IMR-90 (cell line): ENCODE results near the gene TTC3. TPM values are rescaled to one million over a fixed set of nuclear protein-coding genes. Genes with fewer than 3 reads are reported as not detected.

ENCODE experiments used
- ATAC-seq: fragments of 200-7000 bp; cut with Tn5 transposase; 2 replicates; pipeline ENCODE4 v1.9.1; 2020; ENCODE audit warnings: low read depth, mild to moderate bottlenecking, moderate library complexity
- BruUV-seq: library from RNA; stranded (reverse); fragments of 400-500 nt; replicated peaks from 2 replicates; lab custom pipeline; 2021; lab: Mats Ljungman, UMichigan
- CTCF ChIA-PET: fragments of 300-600 bp; formaldehyde crosslinking; extraction: SDS; loops from one replicate; lab custom pipeline; 2021; ENCODE audit warnings: antibody characterized with exemption; lab: Yijun Ruan, JAX
- POLR2A ChIA-PET: fragments of 300-600 bp; sonication (Branson Sonifier 250); formaldehyde crosslinking; loops from one replicate; lab custom pipeline; 2022; ENCODE audit warnings: antibody characterized with exemption; ENCODE audit not compliant: unreplicated experiment; lab: Charles Lee
- DNase-seq: peaks from one replicate; pipeline ENCODE4 v3.0.0; 2013
- H2AFZ ChIP-seq: replicated peaks from 2 replicates; pipeline ENCODE3; 2013; ENCODE audit warnings: low read length, mild to moderate bottlenecking; ENCODE audit not compliant: poor library complexity
- H2AK5ac ChIP-seq: 2 replicates; pipeline ENCODE4 v1.6.1; 2013; ENCODE audit warnings: low read depth, low read length, inconsistent platforms
- H2AK9ac ChIP-seq: replicated peaks from 2 replicates; pipeline ENCODE3; 2013; ENCODE audit warnings: mild to moderate bottlenecking, low read depth, low read length, moderate library complexity; ENCODE audit not compliant: poor library complexity
- H2BK120ac ChIP-seq: 2 replicates; pipeline ENCODE4 v1.6.1; 2013; ENCODE audit warnings: low read depth, low read length, inconsistent platforms
- H2BK15ac ChIP-seq: 3 replicates; pipeline ENCODE4 v1.6.1; 2013; ENCODE audit warnings: low read depth, low read length, inconsistent platforms
- H2BK20ac ChIP-seq: 2 replicates; pipeline ENCODE4 v1.6.1; 2013; ENCODE audit warnings: low read depth, mild to moderate bottlenecking, inconsistent platforms, low read length, moderate library complexity
- H2BK5ac ChIP-seq: 2 replicates; pipeline ENCODE4 v1.6.1; 2013; ENCODE audit warnings: mild to moderate bottlenecking, low read depth, low read length, inconsistent platforms; ENCODE audit not compliant: poor library complexity, severe bottlenecking
- H3K14ac ChIP-seq: replicated peaks from 2 replicates; pipeline ENCODE4 v1.6.1; 2013; ENCODE audit warnings: low read depth, low read length, inconsistent platforms
- H3K18ac ChIP-seq: 2 replicates; pipeline ENCODE4 v1.6.1; 2013; ENCODE audit warnings: low read depth, low read length, control low read depth
- H3K23ac ChIP-seq: 2 replicates; pipeline ENCODE4 v1.6.1; 2013; ENCODE audit warnings: low read depth, low read length, inconsistent platforms
- H3K27ac ChIP-seq: 2 replicates; pipeline ENCODE4 v1.5.1; 2013; ENCODE audit warnings: mild to moderate bottlenecking, control low read depth, low read length; ENCODE audit not compliant: insufficient read depth
- H3K27me3 ChIP-seq: 2 replicates; pipeline ENCODE4 v1.6.1; 2013; ENCODE audit warnings: low read length; ENCODE audit not compliant: control insufficient read depth, insufficient read depth
- H3K36me3 ChIP-seq: 2 replicates; pipeline ENCODE4 v1.6.1; 2013; ENCODE audit warnings: low read length, mixed read lengths; ENCODE audit not compliant: control insufficient read depth, insufficient read depth
- H3K4ac ChIP-seq: 2 replicates; pipeline ENCODE4 v1.6.1; 2013; ENCODE audit warnings: low read depth, low read length, inconsistent platforms
- H3K4me1 ChIP-seq: 2 replicates; pipeline ENCODE4 v1.6.1; 2013; ENCODE audit warnings: low read length, mixed read lengths; ENCODE audit not compliant: control insufficient read depth, insufficient read depth
- H3K4me2 ChIP-seq: 2 replicates; pipeline ENCODE4 v1.6.1; 2013; ENCODE audit warnings: low read depth, mild to moderate bottlenecking, control low read depth, low read length, moderate library complexity
- H3K4me3 ChIP-seq: 2 replicates; pipeline ENCODE4 v1.5.1; 2013; ENCODE audit warnings: low read depth, mild to moderate bottlenecking, control low read depth, low read length, moderate library complexity; ENCODE audit not compliant: insufficient read depth
- H3K56ac ChIP-seq: 2 replicates; pipeline ENCODE4 v1.6.1; 2013; ENCODE audit warnings: low read length, inconsistent platforms; ENCODE audit not compliant: insufficient read depth; ENCODE audit errors: extremely low read depth
- H3K79me1 ChIP-seq, 2 experiments: 2 replicates each; pipeline ENCODE4 v1.6.1; 2013; ENCODE audit warnings: low read length in 2 of 2, inconsistent platforms in 1 of 2, low read depth in 1 of 2
- H3K9ac ChIP-seq: 2 replicates; pipeline ENCODE4 v1.6.1; 2013; ENCODE audit warnings: low read depth, low read length, control low read depth
- H3K9me1 ChIP-seq: 2 replicates; pipeline ENCODE4 v1.6.1; 2013; ENCODE audit warnings: low read length, inconsistent platforms; ENCODE audit not compliant: insufficient read depth
- H3K9me3 ChIP-seq: 2 replicates; pipeline ENCODE4 v1.6.1; 2013; ENCODE audit warnings: low read length; ENCODE audit not compliant: control insufficient read depth, insufficient read depth
- H4K20me1 ChIP-seq: 2 replicates; pipeline ENCODE4 v1.6.1; 2013; ENCODE audit warnings: low read length, inconsistent platforms; ENCODE audit not compliant: insufficient read depth
- H4K5ac ChIP-seq: 2 replicates; pipeline ENCODE4 v1.6.1; 2013; ENCODE audit warnings: mild to moderate bottlenecking, low read depth, low read length, control low read depth
- H4K8ac ChIP-seq, 2 experiments: 2 replicates each; pipeline ENCODE4 v1.6.1; 2013; ENCODE audit warnings: low read depth in 2 of 2, low read length in 2 of 2, control low read depth in 1 of 2, inconsistent platforms in 1 of 2
- H4K91ac ChIP-seq: 2 replicates; pipeline ENCODE4 v1.6.1; 2013; ENCODE audit warnings: low read depth, low read length, inconsistent platforms; ENCODE audit not compliant: insufficient read depth
- BHLHE40 ChIP-seq: fragments of 150-350 bp; IDR thresholded peaks from 2 replicates; pipeline ENCODE4 v1.6.1; 2016; ENCODE audit warnings: mild to moderate bottlenecking, low read depth, low read length
- CEBPB ChIP-seq: IDR thresholded peaks from 2 replicates; pipeline ENCODE4 v1.6.1; 2012; ENCODE audit warnings: low read depth, low read length, improper control_type of control experiment
- CHD1 ChIP-seq: IDR thresholded peaks from 2 replicates; pipeline ENCODE4 v1.6.1; 2012; ENCODE audit warnings: low read depth, low read length, improper control_type of control experiment
- CTCF ChIP-seq: conservative IDR thresholded peaks from 2 replicates; pipeline ENCODE4 v1.5.1; 2012; ENCODE audit warnings: mild to moderate bottlenecking, low read depth, low read length, improper control_type of control experiment
- MAFK ChIP-seq: IDR thresholded peaks from 2 replicates; pipeline ENCODE4 v1.6.1; 2012; ENCODE audit warnings: low read depth, low read length, improper control_type of control experiment
- MXI1 ChIP-seq: IDR thresholded peaks from 2 replicates; pipeline ENCODE4 v1.6.1; 2012; ENCODE audit warnings: low read depth, mild to moderate bottlenecking, low read length, moderate library complexity, borderline replicate concordance
- POLR2A ChIP-seq: IDR thresholded peaks from 2 replicates; pipeline ENCODE4 v1.6.1; 2012; ENCODE audit warnings: mild to moderate bottlenecking, low read depth, low read length
- RAD21 ChIP-seq: IDR thresholded peaks from 2 replicates; pipeline ENCODE4 v1.6.1; 2012; ENCODE audit warnings: low read length, improper control_type of control experiment
- RCOR1 ChIP-seq: IDR thresholded peaks from 2 replicates; pipeline ENCODE4 v1.6.1; 2012; ENCODE audit warnings: mild to moderate bottlenecking, low read length, improper control_type of control experiment; ENCODE audit not compliant: insufficient replicate concordance
- RFX5 ChIP-seq: IDR thresholded peaks from 2 replicates; pipeline ENCODE4 v1.8.0; 2012; ENCODE audit warnings: low read depth, mild to moderate bottlenecking, low read length, moderate library complexity
- SMC3 ChIP-seq: fragments of 150-350 bp; IDR thresholded peaks from 2 replicates; pipeline ENCODE4 v1.6.1; 2016; ENCODE audit warnings: low read depth, mild to moderate bottlenecking, antibody characterized with exemption, low read length, moderate library complexity
- WGBS, 2 experiments: methylation state at CpG; one replicate each; pipeline versions ENCODE4 v1.1.5 to v1.1.7; 2013; ENCODE audit warnings: missing lambda C conversion rate in 2 of 2; ENCODE audit not compliant: insufficient read length in 1 of 2; ENCODE audit errors: extremely low coverage in 2 of 2; 5-methylcytosine and 5-hydroxymethylcytosine counted together
- dilution Hi-C: fragments of 300-500 bp; cut with HindIII; formaldehyde crosslinking; loops from one replicate; pipeline ENCODE4 v1.14.3; 2018; ENCODE audit warnings: low sequenced_read_pairs; ENCODE audit not compliant: unreplicated experiment
- in situ Hi-C: fragments of 300-500 bp; cut with MboI; formaldehyde crosslinking; loops from 3 replicates; pipeline ENCODE4 v1.14.3; 2019; ENCODE audit warnings: low sequenced_read_pairs, inconsistent platforms, mixed read lengths
- intact Hi-C: fragments of 100-400 bp; cut with micrococcal nuclease; formaldehyde crosslinking; loops from 2 replicates; pipeline ENCODE4 v1.10.0; 2022
- polyA plus RNA-seq, 3 experiments: library from polyadenylated mRNA; depleted of rRNA; stranded (reverse); fragments of >200 nt; gene quantifications; 2 replicates each; pipeline ENCODE4 v1.2.3, GENCODE V29; 2012; ENCODE audit warnings: low replicate concordance in 1 of 3
- total RNA-seq: library from RNA; depleted of rRNA; stranded (reverse); fragments of >200 nt; gene quantifications from 2 replicates; pipeline ENCODE4 v1.2.3, GENCODE V29; 2012
- TF ChIP-seq, protein P1 (sequence below): fragments of 150-350 bp; IDR thresholded peaks from 2 replicates; pipeline ENCODE4 v1.6.1; 2016; ENCODE audit warnings: low read depth, mild to moderate bottlenecking, low read length, moderate library complexity, borderline replicate concordance

The TTC3 gene
- total and polyA plus RNA-seq, 2 of the 4 experiments (the other 2 are of a cell fraction), result 96.7 to 293 TPM

- no peaks in the 10 kb centered on the region for H3K4me1 ChIP-seq
- BruUV-seq, result no TSS peak
- H3K4me3 ChIP-seq, result no peak overlapping the region
- in situ Hi-C loops, result no loop called here
- no peaks in the 10 kb centered on the region for H3K36me3 ChIP-seq
- H4K8ac ChIP-seq, result no peak overlapping the region
- H2BK15ac ChIP-seq, result no peak overlapping the region
- no peak overlapping the region for H3K56ac ChIP-seq
- no peaks in the 10 kb centered on the region for H3K9me1 ChIP-seq
- H2BK120ac ChIP-seq, result no peak overlapping the region
- TF ChIP-seq SMC3, result no peak
- TF ChIP-seq RCOR1, result no peak
- TF ChIP-seq MAFK, result no peak
- no peak for TF ChIP-seq RFX5
- no peak for TF ChIP-seq CTCF
- no peak for TF ChIP-seq CEBPB
- no peak for TF ChIP-seq CHD1
- TF ChIP-seq, protein P1, sequence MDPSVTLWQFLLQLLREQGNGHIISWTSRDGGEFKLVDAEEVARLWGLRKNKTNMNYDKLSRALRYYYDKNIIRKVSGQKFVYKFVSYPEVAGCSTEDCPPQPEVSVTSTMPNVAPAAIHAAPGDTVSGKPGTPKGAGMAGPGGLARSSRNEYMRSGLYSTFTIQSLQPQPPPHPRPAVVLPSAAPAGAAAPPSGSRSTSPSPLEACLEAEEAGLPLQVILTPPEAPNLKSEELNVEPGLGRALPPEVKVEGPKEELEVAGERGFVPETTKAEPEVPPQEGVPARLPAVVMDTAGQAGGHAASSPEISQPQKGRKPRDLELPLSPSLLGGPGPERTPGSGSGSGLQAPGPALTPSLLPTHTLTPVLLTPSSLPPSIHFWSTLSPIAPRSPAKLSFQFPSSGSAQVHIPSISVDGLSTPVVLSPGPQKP, result no peak
- no peak for TF ChIP-seq RAD21
- no peak for TF ChIP-seq BHLHE40
- TF ChIP-seq MXI1, result no peak
- no peak for TF ChIP-seq POLR2A
- H3K9me3 ChIP-seq, result no peaks in the 10 kb centered on the region
- dilution Hi-C loops, result no loop called here
- no peak overlapping the region for H2BK20ac ChIP-seq
- ATAC-seq (no peak), DNase-seq (no peak)
- H4K20me1 ChIP-seq, result no peaks in the 10 kb centered on the region
- no peak overlapping the region for H4K5ac ChIP-seq
- H2AK5ac ChIP-seq, result no peak overlapping the region
- H2AK9ac ChIP-seq, result no peak overlapping the region
- H2AFZ ChIP-seq, result no peak overlapping the region
- no peak overlapping the region for H3K27ac ChIP-seq
- no peak overlapping the region for H3K14ac ChIP-seq
- H3K79me1 ChIP-seq, result no peaks in the 10 kb centered on the region
- no peak overlapping the region for H4K91ac ChIP-seq
- WGBS, 2 experiments, result 83% methylated on average over 1 of the region's 4 CpGs; no CpG with 5 or more reads in 1 of the 2 experiments
- POLR2A ChIA-PET, result no interaction called here
- H3K23ac ChIP-seq, result no peak overlapping the region
- peaks cover 9% of the 10 kb centered on the region for H3K27me3 ChIP-seq
- CTCF ChIA-PET, result no interaction called here
- H2BK5ac ChIP-seq, result no peak overlapping the region
- intact Hi-C loops, result no loop called here
- H3K4me2 ChIP-seq, result no peak overlapping the region
- no peak overlapping the region for H3K4ac ChIP-seq
- H3K18ac ChIP-seq, result no peak overlapping the region
- H3K9ac ChIP-seq, result no peak overlapping the region
These were observed 31.3 kb upstream of the TTC3 start for GRCh38 chr21:37041706-37042271.
